MCF 10A (cell line): ENCODE data around the gene VPS37C. TPM values are rescaled to one million over a fixed set of nuclear protein-coding genes. Genes with fewer than 3 reads are reported as not detected.

Source experiments
- BruUV-seq: library from RNA; stranded (reverse); fragments of 400-500 nt; replicated peaks from 2 replicates; lab custom pipeline; 2021; lab: Mats Ljungman, UMichigan
- CTCF ChIA-PET: fragments of 300-600 bp; sonication (Branson Sonifier 250); formaldehyde crosslinking; extraction: SDS; loops from one replicate; lab custom pipeline; 2021; ENCODE audit warnings: antibody characterized with exemption, inconsistent platforms; lab: Yijun Ruan, JAX
- POLR2A ChIA-PET: fragments of 300-600, 350-650 bp; sonication (Branson Sonifier 250); formaldehyde crosslinking; extraction: SDS; loops from one replicate; lab custom pipeline; 2020; ENCODE audit warnings: antibody characterized with exemption, inconsistent platforms; lab: Yijun Ruan, JAX
- DNase-seq: peaks from one replicate; pipeline ENCODE4 v3.0.0-alpha.2; 2018; ENCODE audit not compliant: unreplicated experiment
- H3K27ac Mint-ChIP-seq: one replicate; pipeline ENCODE4 v1.8.0; 2022; ENCODE audit warnings: mild to moderate bottlenecking, low read depth, mixed read lengths; ENCODE audit not compliant: unreplicated experiment
- H3K27me3 Mint-ChIP-seq: one replicate; pipeline ENCODE4 v1.8.0; 2022; ENCODE audit warnings: mixed read lengths; ENCODE audit not compliant: insufficient read depth, unreplicated experiment
- H3K36me3 Mint-ChIP-seq: one replicate; pipeline ENCODE4 v1.8.0; 2022; ENCODE audit warnings: mild to moderate bottlenecking, moderate library complexity, mixed read lengths; ENCODE audit not compliant: insufficient read depth, unreplicated experiment
- H3K4me1 Mint-ChIP-seq: one replicate; pipeline ENCODE4 v1.8.0; 2022; ENCODE audit warnings: mixed read lengths; ENCODE audit not compliant: insufficient read depth, unreplicated experiment
- H3K4me3 Mint-ChIP-seq: one replicate; pipeline ENCODE4 v1.8.0; 2022; ENCODE audit warnings: mild to moderate bottlenecking, moderate library complexity, mixed read lengths; ENCODE audit not compliant: unreplicated experiment
- H3K9me3 Mint-ChIP-seq: one replicate; pipeline ENCODE4 v1.8.0; 2022; ENCODE audit warnings: mixed read lengths; ENCODE audit not compliant: unreplicated experiment
- CTCF ChIP-seq: fragments of 200-600 bp; IDR thresholded peaks from one replicate; pipeline ENCODE4 v1.8.0; 2022; ENCODE audit warnings: antibody characterized with exemption, mild to moderate bottlenecking; ENCODE audit not compliant: unreplicated experiment
- intact Hi-C: fragments of 100-400 bp; cut with micrococcal nuclease; formaldehyde crosslinking; loops from 2 replicates; pipeline ENCODE4 v1.14.1; 2022
- total RNA-seq: library from RNA; stranded (reverse); gene quantifications from 2 replicates; pipeline ENCODE4 v1.2.3, GENCODE V29; 2022

The VPS37C gene
- total RNA-seq, 1 experiment from 2014 or later, result 23.3 TPM

- H3K9me3 Mint-ChIP-seq, result no peaks in the 10 kb centered on the region
- no peak overlapping the region for H3K4me3 Mint-ChIP-seq
- intact Hi-C loops, result no loop called here
- no TSS peak for BruUV-seq
- DNase-seq, result no peak
- CTCF ChIA-PET, result no interaction called here
- no peaks in the 10 kb centered on the region for H3K27me3 Mint-ChIP-seq
- POLR2A ChIA-PET, result no interaction called here
- peaks cover 4% of the 10 kb centered on the region for H3K4me1 Mint-ChIP-seq
- H3K36me3 Mint-ChIP-seq, result no peaks in the 10 kb centered on the region
- no peak overlapping the region for H3K27ac Mint-ChIP-seq
- TF ChIP-seq CTCF, result no peak
Observed at GRCh38 chr11:61080986-61081590, 80.1 kb downstream of the VPS37C start.

- TF ChIP-seq CTCF, result no peak
- ChIA-PET CTCF (no interaction called here), POLR2A (interaction anchor here (0.6 kb wide), 1 partner anchor 126 kb away, joined by 3 read pairs; no protein-coding TSS in a partner anchor)
- intact Hi-C loops, result no loop called here
- Mint-ChIP-seq H3K4me3 (no peak overlapping the region), H3K4me1 (peaks cover 8% of the 10 kb centered on the region), H3K9me3 (no peaks in the 10 kb centered on the region), H3K36me3 (no peaks in the 10 kb centered on the region), H3K27ac (no peak overlapping the region), H3K27me3 (no peaks in the 10 kb centered on the region)
- BruUV-seq, result no TSS peak
- DNase-seq, result no peak
Observed at GRCh38 chr11:61080526-61080925, 80.7 kb downstream of the VPS37C start.

Other genes starting within 250 kb of the VPS37C start
- gene TMEM109, start 247.3 kb downstream of the VPS37C start, total RNA-seq, result 39.5 and 45.8 TPM in 2 replicates
- 20.5 and 22.5 TPM in 2 replicates for gene TMEM132A, start 237.0 kb downstream of the VPS37C start, total RNA-seq
- gene SLC15A3, start 209.2 kb downstream of the VPS37C start, total RNA-seq, result not detected in 2 replicates
- gene CD6, start 189.7 kb downstream of the VPS37C start, total RNA-seq, result not detected in 2 replicates
- gene CD5, start 58.9 kb downstream of the VPS37C start, total RNA-seq, result not detected in 2 replicates
- not detected in 2 replicates for gene PGA3, start 42.1 kb upstream of the VPS37C start, total RNA-seq
- not detected in 2 replicates for gene PGA4, start 60.9 kb upstream of the VPS37C start, total RNA-seq
- not detected in 2 replicates for gene PGA5, start 79.7 kb upstream of the VPS37C start, total RNA-seq
- gene VWCE, start 133.9 kb upstream of the VPS37C start, total RNA-seq, result 0.54 and 1.1 TPM in 2 replicates
- gene DDB1, start 171.7 kb upstream of the VPS37C start, total RNA-seq, result 172 and 188 TPM in 2 replicates
- gene TKFC, start 171.8 kb upstream of the VPS37C start, total RNA-seq, result 79.7 and 93.7 TPM in 2 replicates
- 28.4 and 28.8 TPM in 2 replicates for gene CYB561A3, start 200.5 kb upstream of the VPS37C start, total RNA-seq
- 39.9 and 46.5 TPM in 2 replicates for gene TMEM138, start 200.9 kb upstream of the VPS37C start, total RNA-seq
- gene TMEM216, start 231.2 kb upstream of the VPS37C start, total RNA-seq, result 3.2 and 4.0 TPM in 2 replicates